ENCODE data around the gene TSPEAR. TPM values are rescaled to one million over a fixed set of nuclear protein-coding genes. Genes with fewer than 3 reads are reported as not detected.

The TSPEAR gene
- total RNA-seq, 2 donors from 2014 or later = not detected

DNA sequence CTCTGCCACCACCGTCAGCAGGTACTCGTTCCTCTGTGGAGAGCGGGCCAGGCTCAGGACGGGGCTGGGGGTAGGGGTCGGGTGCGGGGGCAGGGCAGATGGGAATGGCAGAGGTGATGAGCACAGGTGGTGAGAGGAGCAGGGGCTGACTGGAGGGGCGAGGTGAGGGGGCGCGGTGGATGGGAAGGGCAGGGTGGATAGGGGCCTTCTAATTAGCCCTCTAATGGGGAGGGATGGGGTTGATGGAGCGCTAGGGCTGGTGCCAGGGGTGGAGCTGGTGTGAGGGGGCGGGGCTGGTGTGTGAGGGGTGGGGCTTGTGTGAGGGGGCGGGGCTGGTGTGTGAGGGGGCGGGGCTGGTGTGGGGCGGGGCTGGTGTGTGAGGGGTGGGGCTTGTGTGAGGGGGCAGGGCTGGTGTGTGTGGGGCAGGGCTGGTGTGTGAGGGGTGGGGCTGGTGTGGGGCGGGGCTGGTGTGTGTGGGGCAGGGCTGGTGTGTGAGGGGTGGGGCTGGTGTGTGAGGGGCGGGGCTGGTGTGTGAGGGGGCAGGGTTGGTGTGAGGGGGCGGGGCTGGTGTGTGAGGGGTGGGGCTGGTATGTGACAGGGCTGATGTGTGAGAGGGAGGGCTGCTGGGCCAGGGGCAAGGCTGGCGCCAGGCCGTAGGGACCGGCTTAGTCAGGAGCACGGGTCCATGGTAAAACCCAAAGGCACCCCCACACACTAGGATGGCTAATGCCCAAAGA lies 177.3 kb downstream of the TSPEAR start:
- no peak for TF ChIP-seq CTCF (IDR thresholded peaks at IDR 0.05)
- H3K4me3 ChIP-seq = no peak overlapping the region
- no peak for DNase-seq (ENCODE audit: low spot score)
- H3K4me1 ChIP-seq = no peaks in the 10 kb centered on the region
- H3K36me3 ChIP-seq = no peaks in the 10 kb centered on the region
- H3K9me3 ChIP-seq = no peaks in the 10 kb centered on the region
- H3K27me3 ChIP-seq = no peaks in the 10 kb centered on the region
- no peak overlapping the region for H3K27ac ChIP-seq

- no peaks in the 10 kb centered on the region for H3K4me1 ChIP-seq
- H3K27me3 ChIP-seq = no peaks in the 10 kb centered on the region
- H3K27ac ChIP-seq = no peak overlapping the region
- no peaks in the 10 kb centered on the region for H3K9me3 ChIP-seq
- H3K4me3 ChIP-seq = no peak overlapping the region
- TF ChIP-seq CTCF (IDR thresholded peaks at IDR 0.05) = no peak
- no peaks in the 10 kb centered on the region for H3K36me3 ChIP-seq
- DNase-seq (ENCODE audit: low spot score) = no peak
These were observed 178.1 kb downstream of the TSPEAR start for GRCh38 chr21:44533121-44533890.

DNA sequence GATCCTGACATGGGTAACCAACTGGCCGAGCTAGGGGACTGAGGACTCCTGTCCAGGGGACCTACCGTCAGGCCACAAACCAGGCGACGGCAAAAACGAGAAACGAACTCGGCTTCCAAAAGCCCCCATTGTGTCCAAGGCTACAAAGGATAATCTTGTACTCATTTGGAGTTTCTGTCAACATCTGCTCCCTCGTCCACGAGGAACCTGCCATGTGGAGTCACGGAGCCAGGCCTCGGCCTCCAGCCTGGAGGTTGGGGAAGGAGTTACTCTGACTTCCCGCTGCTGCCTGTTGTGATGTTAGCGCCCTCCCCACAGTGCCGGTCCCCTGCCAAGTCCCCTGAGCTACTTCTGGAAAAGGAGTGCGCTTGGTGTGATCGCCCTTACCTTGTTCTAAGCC lies 178.7 kb downstream of the TSPEAR start:
- H3K4me1 ChIP-seq = no peaks in the 10 kb centered on the region
- no peak for DNase-seq (ENCODE audit: low spot score)
- H3K27me3 ChIP-seq = no peaks in the 10 kb centered on the region
- no peak overlapping the region for H3K4me3 ChIP-seq
- H3K27ac ChIP-seq = no peak overlapping the region
- no peak for TF ChIP-seq CTCF (IDR thresholded peaks at IDR 0.05)
- no peaks in the 10 kb centered on the region for H3K9me3 ChIP-seq
- no peaks in the 10 kb centered on the region for H3K36me3 ChIP-seq

GRCh38 chr21:44531606-44532564 lies 179.5 kb downstream of the TSPEAR start:
- H3K9me3 ChIP-seq = no peaks in the 10 kb centered on the region
- no peak for TF ChIP-seq CTCF (IDR thresholded peaks at IDR 0.05)
- H3K4me3 ChIP-seq = no peak overlapping the region
- H3K4me1 ChIP-seq = no peaks in the 10 kb centered on the region
- H3K36me3 ChIP-seq = no peaks in the 10 kb centered on the region
- no peak for DNase-seq (ENCODE audit: low spot score)
- no peak overlapping the region for H3K27ac ChIP-seq
- H3K27me3 ChIP-seq = no peaks in the 10 kb centered on the region

GRCh38 chr21:44530903-44531605 lies 180.3 kb downstream of the TSPEAR start:
- Histone ChIP-seq H3K9me3 (no peaks in the 10 kb centered on the region), H3K4me1 (no peaks in the 10 kb centered on the region), H3K4me3 (no peak overlapping the region), H3K36me3 (no peaks in the 10 kb centered on the region), H3K27ac (no peak overlapping the region), H3K27me3 (no peaks in the 10 kb centered on the region)
- TF ChIP-seq CTCF (IDR thresholded peaks at IDR 0.05) = no peak
- no peak for DNase-seq (ENCODE audit: low spot score)

All from right atrium auricular region (tissue), 2 donors.